Loucy (cell line): ENCODE results near the gene ELL.

Experiments
- H2AFZ ChIP-seq: fragments of 200-600 bp; sonication (generic); 2 replicates; pipeline ENCODE4 v1.6.0; 2016; ENCODE audit warnings: antibody characterized with exemption, mild to moderate bottlenecking, low read length, moderate library complexity
- H3F3A ChIP-seq: fragments of 200-600 bp; 2 replicates; pipeline ENCODE4 v1.6.0; 2016; ENCODE audit warnings: antibody characterized with exemption, low read depth, mild to moderate bottlenecking
- H3K27me3 ChIP-seq: fragments of 200-600 bp; sonication (generic); 2 replicates; pipeline ENCODE4 v1.6.1; 2014; ENCODE audit warnings: low read length, mild to moderate bottlenecking; ENCODE audit not compliant: insufficient read depth, poor library complexity, severe bottlenecking
- H3K36me3 ChIP-seq: fragments of 200-600 bp; sonication (generic); 2 replicates; pipeline ENCODE4 v1.6.1; 2016; ENCODE audit warnings: low read length; ENCODE audit not compliant: insufficient read depth
- H3K4me1 ChIP-seq: fragments of 200-600 bp; sonication (generic); 2 replicates; pipeline ENCODE4 v1.5.1; 2014; ENCODE audit warnings: low read length, mild to moderate bottlenecking; ENCODE audit not compliant: insufficient read depth, poor library complexity, severe bottlenecking
- H3K4me2 ChIP-seq: fragments of 200-600 bp; sonication (generic); 2 replicates; pipeline ENCODE4 v1.6.0; 2014; ENCODE audit warnings: antibody characterized with exemption, low read length, low read depth, mild to moderate bottlenecking; ENCODE audit not compliant: poor library complexity, severe bottlenecking
- H3K4me3 ChIP-seq: fragments of 200-600 bp; sonication (generic); 2 replicates; pipeline ENCODE4 v1.5.1; 2014; ENCODE audit warnings: low read length, mild to moderate bottlenecking, mixed read lengths; ENCODE audit not compliant: poor library complexity, severe bottlenecking
- H3K79me2 ChIP-seq: fragments of 200-600 bp; sonication (generic); 2 replicates; pipeline ENCODE4 v1.6.1; 2014; ENCODE audit warnings: low read length; ENCODE audit not compliant: insufficient read depth
- H3K9ac ChIP-seq: fragments of 200-600 bp; sonication (generic); 2 replicates; pipeline ENCODE4 v1.6.0; 2014; ENCODE audit warnings: mild to moderate bottlenecking, low read depth, low read length, moderate library complexity; ENCODE audit not compliant: poor library complexity, severe bottlenecking
- H3K9me2 ChIP-seq: fragments of 200-600 bp; sonication (generic); replicated peaks from 2 replicates; pipeline ENCODE4 v1.6.1; 2016; ENCODE audit warnings: low read depth, low read length, mixed read lengths
- H3K9me3 ChIP-seq: fragments of 200-600 bp; sonication (generic); 2 replicates; pipeline ENCODE4 v1.6.1; 2014; ENCODE audit warnings: mild to moderate bottlenecking, antibody characterized with exemption, low read length, low read depth; ENCODE audit not compliant: insufficient read depth
- H4K20me1 ChIP-seq: fragments of 200-600 bp; sonication (generic); 2 replicates; pipeline ENCODE4 v1.6.0; 2014; ENCODE audit warnings: antibody characterized with exemption, low read length, mild to moderate bottlenecking; ENCODE audit not compliant: insufficient read depth, poor library complexity, severe bottlenecking
- EZH2phosphoT487 ChIP-seq: fragments of 200-600 bp; IDR thresholded peaks from 2 replicates; pipeline ENCODE4 v1.6.1; 2018; ENCODE audit warnings: antibody characterized with exemption, mild to moderate bottlenecking, moderate library complexity, borderline replicate concordance
- TF ChIP-seq, protein P1 (sequence below): fragments of 200-600 bp; sonication (generic); conservative IDR thresholded peaks from 2 replicates; pipeline ENCODE4 v1.5.1; 2014; ENCODE audit warnings: mild to moderate bottlenecking, antibody characterized with exemption, low read length

ELL gene

DNA sequence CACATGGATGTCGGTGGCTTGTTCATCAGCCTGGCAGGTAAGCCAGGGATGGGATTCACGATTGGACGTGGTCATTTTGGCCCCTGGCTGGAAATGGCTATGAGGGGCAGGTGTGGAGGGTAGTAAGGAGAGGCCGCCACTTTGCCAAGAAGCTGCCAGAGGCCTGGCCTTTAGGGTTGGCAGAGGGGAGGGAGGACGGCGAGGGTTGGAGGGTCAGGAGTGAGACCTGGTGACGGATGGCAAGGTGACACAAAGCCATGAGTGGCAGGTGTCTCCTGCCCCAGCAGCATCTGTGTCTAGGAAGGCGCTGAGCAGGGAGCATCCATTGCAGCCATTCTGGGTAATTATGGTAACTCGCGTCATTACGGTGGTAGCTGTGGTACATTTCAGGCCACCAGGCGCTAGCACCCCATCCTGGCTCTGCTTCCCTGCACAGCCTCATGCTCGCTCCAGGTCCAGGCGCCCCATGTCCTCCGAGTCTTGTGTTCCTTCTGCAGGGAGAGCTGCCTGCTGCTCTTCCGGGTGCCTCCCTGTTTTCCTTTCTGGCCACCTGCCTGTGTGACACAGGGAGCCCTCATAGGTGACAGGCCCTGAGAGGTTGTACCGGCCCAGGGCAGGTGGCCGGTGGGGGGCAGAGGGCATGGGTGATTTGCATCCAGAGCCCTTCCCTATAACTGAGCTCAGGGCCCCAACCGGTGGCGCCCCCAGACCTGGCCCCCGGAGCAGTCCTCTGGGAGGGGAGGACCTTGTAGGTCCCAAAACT, 98.4 kb downstream of the ELL start:
- Histone ChIP-seq H4K20me1 (peaks cover 47% of the 10 kb centered on the region), H3K9me2 (no peaks in the 10 kb centered on the region), H3K9me3 (no peaks in the 10 kb centered on the region), H3K27me3 (no peaks in the 10 kb centered on the region), H3K4me3 (no peak overlapping the region), H3K36me3 (no peaks in the 10 kb centered on the region), H3K4me2 (peak overlapping the region; percentile 80), H3F3A (no peaks in the 10 kb centered on the region), H3K9ac (no peak overlapping the region), H2AFZ (no peak overlapping the region), H3K4me1 (peaks cover 30% of the 10 kb centered on the region), H3K79me2 (peaks cover 75% of the 10 kb centered on the region)
- TF ChIP-seq, protein P1, sequence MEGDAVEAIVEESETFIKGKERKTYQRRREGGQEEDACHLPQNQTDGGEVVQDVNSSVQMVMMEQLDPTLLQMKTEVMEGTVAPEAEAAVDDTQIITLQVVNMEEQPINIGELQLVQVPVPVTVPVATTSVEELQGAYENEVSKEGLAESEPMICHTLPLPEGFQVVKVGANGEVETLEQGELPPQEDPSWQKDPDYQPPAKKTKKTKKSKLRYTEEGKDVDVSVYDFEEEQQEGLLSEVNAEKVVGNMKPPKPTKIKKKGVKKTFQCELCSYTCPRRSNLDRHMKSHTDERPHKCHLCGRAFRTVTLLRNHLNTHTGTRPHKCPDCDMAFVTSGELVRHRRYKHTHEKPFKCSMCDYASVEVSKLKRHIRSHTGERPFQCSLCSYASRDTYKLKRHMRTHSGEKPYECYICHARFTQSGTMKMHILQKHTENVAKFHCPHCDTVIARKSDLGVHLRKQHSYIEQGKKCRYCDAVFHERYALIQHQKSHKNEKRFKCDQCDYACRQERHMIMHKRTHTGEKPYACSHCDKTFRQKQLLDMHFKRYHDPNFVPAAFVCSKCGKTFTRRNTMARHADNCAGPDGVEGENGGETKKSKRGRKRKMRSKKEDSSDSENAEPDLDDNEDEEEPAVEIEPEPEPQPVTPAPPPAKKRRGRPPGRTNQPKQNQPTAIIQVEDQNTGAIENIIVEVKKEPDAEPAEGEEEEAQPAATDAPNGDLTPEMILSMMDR: no peak
- TF ChIP-seq EZH2phosphoT487: no peak

DNA sequence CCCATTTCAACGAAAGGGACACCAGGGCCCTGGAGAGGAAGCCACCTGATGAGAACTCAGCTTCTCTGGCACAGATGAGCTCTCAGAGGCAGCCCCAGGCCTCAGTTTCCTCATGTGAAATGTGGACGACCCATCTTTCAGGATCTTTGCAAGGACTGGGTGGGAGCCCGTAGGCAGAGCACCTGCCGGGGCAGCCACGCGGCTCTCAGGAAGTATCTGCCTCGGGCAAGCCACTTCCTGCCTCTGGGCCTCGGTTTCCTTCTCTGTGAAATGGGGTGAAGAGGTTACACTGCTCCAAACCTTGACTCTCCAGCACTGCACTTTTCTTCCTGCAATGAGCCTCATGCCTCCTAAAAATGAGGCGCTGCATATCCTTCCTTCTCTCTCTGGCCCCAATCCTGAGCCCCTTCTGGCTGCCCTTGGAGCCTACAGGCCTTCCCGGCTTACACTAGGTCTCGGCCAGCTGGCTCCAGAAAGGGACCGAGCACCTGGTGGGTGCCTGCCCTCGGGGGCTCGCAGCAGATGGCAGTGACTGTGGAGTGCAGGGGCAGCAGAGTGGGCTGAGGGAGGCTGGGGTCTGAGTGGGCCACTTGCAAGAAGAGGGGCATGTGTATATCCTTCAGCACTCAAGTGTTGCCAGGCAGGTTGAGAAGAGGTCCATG, 99.2 kb downstream of the ELL start:
- Histone ChIP-seq H2AFZ (no peak overlapping the region), H3K4me1 (peaks cover 38% of the 10 kb centered on the region), H3K9me3 (no peaks in the 10 kb centered on the region), H3K4me3 (no peak overlapping the region), H3K9ac (no peak overlapping the region), H3K9me2 (no peaks in the 10 kb centered on the region), H3K4me2 (peak overlapping the region; percentile 80), H3F3A (no peaks in the 10 kb centered on the region), H3K79me2 (peaks cover 75% of the 10 kb centered on the region), H3K27me3 (no peaks in the 10 kb centered on the region), H3K36me3 (no peaks in the 10 kb centered on the region), H4K20me1 (peaks cover 42% of the 10 kb centered on the region)
- TF ChIP-seq, protein P1: no peak
- no peak for TF ChIP-seq EZH2phosphoT487

DNA sequence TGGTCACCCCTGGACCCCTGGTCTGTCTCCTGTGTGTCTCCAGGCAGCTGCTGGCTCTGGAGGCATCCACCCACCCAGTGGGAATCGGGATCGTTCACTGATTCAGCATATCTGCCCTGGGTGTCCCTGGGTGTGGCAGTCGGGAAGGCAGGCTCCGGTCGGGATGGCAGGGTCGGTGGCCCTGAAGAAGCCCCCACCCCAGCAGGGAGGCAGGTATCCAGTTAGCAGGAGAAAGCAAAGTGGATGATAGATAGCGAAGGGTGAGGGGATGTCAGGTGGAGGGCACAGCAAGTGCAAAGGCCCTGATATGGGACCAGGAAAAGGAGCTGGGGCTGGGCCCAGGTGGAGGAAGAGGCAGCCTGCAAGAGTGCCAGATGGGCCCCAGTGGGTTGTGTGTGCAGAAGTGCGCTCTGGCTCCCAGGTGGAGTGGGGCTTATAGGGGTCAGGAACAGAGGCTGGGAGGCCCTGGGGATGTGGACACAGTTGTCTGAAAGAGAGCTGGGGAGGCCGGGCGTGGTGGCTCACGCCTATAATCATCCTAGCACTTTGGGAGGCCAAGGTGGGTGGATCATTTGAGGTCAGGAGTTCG, 100.4 kb downstream of the ELL start:
- Histone ChIP-seq H4K20me1 (peaks cover 39% of the 10 kb centered on the region), H3F3A (peaks cover 5% of the 10 kb centered on the region; the same call in 1 of the 2 replicates), H3K27me3 (no peaks in the 10 kb centered on the region), H3K9me3 (no peaks in the 10 kb centered on the region), H3K4me2 (peak overlapping the region; percentile 80), H3K9ac (peak overlapping the region; percentile 63), H3K4me1 (peaks cover 47% of the 10 kb centered on the region), H2AFZ (no peak overlapping the region), H3K79me2 (peaks cover 71% of the 10 kb centered on the region), H3K9me2 (no peaks in the 10 kb centered on the region), H3K36me3 (no peaks in the 10 kb centered on the region), H3K4me3 (peak overlapping the region; percentile 80)
- TF ChIP-seq EZH2phosphoT487: no peak
- TF ChIP-seq, protein P1: no peak
